Effector CD4-positive, alpha-beta T cell (primary cell): Measurements from ENCODE around the gene ANKS1B.

Experiments
- DNase-seq: peaks from one replicate; pipeline ENCODE4 v3.0.0-alpha.2; 2020

The ANKS1B gene

DNA sequence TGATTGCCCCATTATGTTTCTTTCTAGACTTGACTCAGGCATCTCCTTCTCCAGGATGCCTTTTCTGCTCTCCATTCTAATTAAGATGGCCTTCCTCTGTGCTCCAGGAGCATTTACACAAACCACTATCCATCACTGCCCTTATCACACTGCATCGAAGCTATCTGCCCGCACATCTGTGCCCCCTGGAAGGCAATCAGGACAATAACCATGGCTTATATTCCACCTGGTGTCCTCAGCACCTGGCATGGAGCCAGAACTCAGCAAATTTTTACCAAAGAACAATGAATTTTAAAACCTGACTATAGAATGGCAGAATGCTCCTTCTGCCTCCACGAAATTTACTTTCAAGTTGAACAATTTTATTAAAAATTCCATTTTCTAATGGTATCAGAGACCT is 873.9 kb downstream of the ANKS1B start:
- no peak for DNase-seq

DNA sequence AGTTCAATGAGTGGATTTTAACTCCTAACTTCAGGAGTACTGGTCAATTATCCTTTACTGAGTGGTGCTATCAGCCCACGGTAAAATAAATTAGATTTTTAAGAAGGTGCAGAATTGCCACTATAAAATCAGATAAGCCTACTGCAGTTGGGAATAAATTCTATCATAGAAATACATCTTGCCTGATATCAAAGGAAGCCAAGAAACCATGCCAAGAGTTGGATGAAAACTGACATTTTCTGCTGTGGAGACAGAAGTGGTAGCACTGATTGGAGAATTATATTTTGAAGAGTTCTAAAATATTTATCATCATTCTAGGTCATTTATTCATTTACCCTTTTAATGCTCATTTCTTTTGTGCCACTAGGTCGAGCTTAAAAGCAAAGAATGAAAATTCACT is 874.5 kb downstream of the ANKS1B start:
- DNase-seq: no peak

GRCh38 chr12:99108924-99109323 is 875.8 kb downstream of the ANKS1B start:
- no peak for DNase-seq

GRCh38 chr12:99099786-99100185 is 885.0 kb downstream of the ANKS1B start:
- no peak for DNase-seq

- no peak for DNase-seq
These were observed 887.6 kb downstream of the ANKS1B start for GRCh38 chr12:99097171-99097570.

DNA sequence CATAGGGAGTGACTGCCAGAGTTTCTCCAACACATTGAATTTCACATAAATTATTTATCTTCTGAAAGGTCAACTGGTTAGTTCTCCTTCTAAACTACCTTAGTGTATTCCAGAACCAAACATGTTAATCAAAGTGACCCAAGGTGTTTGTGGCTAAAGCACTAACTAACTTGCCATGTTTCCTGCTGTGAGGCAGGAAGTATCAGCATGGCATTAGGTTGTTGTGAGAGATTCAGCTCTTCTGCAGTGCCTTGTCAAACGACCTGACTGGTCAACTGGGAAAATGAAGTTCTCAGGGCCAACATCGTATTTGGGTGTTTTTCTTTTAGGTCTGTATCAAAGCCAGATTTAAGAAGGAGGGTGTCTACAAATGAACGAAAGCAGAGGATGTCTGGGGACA is 891.6 kb downstream of the ANKS1B start:
- DNase-seq: no peak

GRCh38 chr12:99092100-99092851 is 892.5 kb downstream of the ANKS1B start:
- no peak for DNase-seq

DNA sequence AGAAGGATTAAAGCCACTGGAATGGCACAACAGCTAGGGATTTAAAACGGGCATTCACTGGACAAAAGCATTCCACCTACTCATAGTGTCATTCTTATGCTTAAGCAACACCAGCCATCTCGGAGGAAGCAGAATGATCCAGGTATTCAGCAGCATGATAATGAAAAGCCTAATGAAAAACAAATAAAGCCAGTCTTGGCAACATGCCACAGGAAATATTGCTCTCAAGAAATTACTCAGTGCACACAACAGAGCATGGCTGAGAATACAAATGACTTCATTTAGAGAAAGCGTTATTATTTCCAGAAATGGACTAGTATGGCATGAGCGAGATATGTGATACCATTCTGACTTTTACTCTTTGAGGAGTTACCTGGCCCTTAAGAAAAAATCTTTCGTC is 897.5 kb downstream of the ANKS1B start:
- DNase-seq: no peak

- DNase-seq: no peak
These were observed 904.9 kb downstream of the ANKS1B start for GRCh38 chr12:99079811-99080210.

- DNase-seq: no peak
These were observed 915.6 kb downstream of the ANKS1B start for GRCh38 chr12:99068993-99069747.

DNA sequence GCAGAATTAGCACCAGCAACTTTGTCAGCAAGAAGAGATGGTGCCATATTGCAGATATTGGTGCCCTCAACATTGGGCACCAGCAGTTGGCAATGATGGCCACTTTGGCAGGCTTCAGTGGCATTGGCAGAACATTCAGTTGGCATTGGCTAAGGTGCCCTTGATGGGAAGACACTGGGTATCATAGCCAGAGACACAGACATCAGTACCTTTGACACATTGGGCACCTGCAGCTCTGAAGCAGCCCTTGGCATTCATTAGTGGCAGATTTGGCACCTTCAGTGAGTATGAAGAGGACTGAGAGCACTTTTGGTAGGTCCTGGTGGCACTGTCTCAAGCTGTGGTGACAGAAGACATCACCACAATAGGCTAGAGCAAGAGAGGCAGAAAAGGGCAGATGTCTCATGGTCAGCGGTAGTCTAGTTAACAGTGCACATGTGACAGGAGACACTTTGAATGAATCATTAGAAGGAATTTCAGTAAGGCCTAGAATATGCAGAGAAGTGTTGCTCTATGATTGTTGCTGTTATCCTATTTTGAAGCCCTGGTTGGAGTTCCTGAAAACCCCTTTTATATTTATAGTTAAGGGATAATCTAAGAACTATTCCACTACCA is 917.5 kb downstream of the ANKS1B start:
- DNase-seq: no peak

DNA sequence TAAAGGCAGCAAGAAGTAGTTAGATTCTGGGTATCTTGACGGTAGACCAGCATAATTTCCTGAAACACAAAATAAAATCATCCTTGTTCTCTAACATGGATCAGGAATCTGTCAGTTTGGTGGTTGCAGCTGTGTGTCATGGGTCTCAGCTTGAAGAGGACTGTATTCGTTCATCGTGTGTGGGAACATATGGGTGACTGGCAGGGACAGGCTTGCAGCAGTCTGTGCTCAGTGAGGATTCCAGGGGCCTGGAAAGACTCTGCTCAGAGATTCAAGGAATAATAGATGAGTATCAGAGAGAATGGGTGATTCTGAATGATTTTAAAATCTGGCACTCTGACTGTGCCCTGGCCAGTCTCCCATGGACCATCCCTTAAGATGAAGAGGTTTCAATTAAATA is 918.0 kb downstream of the ANKS1B start:
- no peak for DNase-seq

GRCh38 chr12:99063182-99063581 is 921.6 kb downstream of the ANKS1B start:
- DNase-seq: no peak

DNA sequence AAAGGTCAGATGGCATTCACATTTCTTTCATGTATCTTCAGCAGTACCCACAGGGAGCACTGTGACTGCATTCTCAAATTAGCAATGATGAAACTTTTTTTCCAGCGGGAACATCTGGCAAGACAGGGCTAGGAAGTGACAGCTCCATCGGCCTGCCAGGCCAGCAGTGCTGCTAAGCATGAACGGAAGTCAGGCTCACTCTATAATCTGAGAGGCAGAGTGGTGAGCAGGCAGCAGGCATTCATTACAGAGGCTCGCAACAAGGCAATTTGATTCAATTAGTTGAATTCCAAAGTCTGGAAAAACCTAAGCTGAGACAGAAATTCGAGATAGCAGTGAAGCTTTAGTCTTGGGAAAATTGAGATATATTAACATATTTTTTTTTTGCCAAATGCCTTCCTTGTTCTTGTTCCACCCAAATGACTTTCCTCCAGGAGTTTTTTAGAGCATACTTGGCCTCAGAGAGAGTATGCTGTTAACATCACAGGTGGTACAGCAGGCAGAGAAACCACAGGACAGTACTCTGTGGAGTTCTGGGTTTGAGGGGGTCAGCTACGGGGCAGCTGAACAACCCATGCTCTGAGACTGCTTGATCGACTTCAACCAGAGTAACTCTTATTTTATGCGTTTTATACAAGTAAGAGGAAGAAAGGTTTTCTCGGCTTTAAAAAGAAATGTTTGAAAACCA is 924.8 kb downstream of the ANKS1B start:
- no peak for DNase-seq

DNA sequence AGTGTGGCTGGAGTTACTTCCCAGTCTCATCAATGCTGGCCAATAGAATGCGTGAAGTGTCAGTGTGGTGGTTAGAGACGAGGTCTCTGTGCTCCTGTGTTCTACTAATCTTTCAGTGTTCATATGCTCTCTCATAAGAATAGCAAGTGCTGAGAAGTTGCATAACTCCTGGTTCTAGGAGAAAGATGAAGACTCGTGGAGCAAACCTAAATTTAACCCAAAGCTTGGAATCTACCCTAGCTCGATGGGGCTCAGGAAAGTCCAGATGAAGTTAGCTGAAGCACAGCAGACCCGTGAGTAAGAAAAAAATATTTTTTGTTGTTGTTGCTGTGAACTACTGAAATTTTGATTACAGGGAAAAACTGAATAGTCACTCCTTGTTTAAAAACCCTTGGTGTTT is 927.1 kb downstream of the ANKS1B start:
- no peak for DNase-seq

DNA sequence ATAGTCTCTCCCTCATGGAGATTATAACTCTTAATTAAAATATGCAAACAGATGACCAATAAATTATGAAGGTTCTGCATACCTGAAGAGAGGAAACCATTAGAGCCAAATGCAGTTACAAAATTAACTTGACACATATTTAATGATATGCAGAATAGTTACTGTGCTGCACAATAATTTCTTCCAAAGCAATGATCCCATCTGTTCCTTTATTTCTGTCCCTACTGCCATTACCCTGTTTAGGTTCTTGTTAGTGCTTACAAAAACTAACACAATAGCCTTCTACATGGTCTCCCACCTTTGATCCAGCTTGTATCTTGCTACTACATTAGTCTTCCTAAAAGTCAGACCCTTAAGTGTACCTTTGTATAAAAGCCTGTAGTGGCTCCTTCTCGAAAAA is 928.5 kb downstream of the ANKS1B start:
- DNase-seq: no peak

GRCh38 chr12:99055299-99055698 is 929.4 kb downstream of the ANKS1B start:
- DNase-seq: no peak

DNA sequence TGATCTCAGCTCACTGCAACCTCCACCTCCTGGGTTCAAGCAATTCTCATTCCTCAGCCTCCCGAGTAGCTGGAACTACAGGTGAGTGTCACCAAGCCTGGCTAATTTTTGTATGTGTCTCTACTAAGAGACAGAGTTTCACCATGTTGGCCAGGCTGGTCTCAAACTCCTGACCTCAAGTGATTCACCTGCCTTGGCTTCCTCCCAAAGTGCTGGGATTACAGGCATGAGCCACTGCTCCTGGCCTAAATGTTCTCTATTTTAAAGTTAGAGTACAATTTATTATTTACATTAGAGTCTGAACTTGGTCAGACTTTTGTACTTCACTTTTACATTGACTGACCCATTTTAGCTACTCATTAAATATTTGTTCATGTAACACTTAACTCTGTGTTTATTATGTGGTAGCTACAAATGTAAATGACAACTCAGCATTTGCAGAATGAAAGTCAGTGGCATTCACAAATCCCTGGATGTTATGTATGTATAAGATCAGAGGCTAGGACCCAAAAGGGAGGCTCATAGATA is 930.1 kb downstream of the ANKS1B start:
- no peak for DNase-seq

DNA sequence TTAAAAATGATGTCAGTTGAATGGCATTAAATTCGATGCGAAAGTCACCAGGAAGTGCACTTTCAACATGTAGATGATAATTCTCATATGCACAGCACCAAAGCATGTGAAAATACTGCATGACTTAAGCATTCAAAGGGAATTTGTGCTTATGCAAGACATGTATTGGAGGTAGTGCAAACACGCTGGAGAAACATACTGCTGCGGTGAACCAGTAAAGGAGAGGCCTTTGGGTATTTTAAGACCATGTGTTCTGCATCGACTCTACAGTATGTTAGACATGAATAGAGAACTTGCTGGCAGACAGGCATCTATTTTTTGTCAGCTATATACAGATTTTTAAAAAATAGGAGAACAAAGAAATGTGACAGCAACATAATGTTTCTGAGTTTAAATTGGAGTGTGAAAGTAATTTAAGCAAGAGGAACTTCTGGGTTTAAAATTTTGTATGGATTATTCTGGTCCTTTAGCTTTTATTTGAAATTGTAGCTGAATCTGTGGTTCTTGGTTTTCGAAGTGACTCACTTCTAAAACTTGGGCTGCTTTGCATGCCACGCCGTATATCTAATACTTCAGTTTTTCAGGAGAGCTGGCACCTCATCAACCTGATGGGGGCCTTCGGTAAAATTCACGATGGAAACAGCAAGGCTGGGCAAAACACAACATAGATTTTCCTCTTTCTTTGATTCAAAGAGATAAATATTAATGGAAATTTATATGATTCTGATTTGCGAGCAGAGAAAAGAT is 930.9 kb downstream of the ANKS1B start:
- no peak for DNase-seq

- DNase-seq: no peak
These were observed 935.0 kb downstream of the ANKS1B start for GRCh38 chr12:99049774-99050173.

DNA sequence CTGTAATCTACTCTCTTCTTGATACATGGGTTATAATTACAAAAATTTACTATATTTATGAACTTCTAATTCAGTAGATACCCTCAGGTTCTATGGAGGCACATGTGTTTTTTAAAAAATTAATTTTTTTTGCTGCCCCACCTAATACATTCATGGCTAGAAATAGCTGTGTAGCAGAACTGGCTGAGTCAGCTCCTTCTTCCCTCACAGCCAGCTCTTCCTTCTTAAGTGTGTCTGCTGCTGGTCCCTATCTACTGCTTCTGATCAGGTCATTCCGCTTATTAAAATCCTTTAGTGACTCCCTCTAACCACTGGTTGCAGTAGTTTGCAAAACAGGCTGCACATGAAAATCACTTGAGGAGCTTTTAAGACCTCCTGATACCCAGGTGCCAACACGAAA is 939.6 kb downstream of the ANKS1B start:
- no peak for DNase-seq

DNA sequence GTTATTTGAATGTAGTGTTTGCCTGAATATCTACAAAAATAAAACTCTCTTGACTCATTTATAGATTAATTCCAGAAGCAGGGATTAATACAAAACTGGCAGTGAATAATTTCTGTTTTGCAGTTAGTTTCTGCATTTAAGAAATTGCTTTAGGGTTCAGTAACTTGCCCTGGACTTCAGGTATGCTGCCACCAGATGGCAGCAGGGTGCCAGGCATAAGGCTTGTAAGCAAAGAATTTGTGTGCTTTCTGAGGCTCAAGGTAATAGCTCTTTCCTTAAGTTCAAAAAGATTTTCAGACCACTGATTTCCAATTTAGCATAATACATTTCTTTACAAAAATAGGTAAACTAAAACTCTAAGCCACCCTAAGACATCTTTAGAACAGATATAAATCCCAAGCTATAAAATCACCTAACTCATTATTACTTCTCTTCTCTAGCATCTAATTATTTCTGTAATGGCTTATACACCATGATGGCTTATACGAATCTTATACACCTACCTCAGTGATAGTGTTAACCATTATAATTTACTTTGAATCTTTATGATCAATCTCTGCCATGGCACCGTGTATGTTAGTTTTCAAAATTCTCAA is 941.3 kb downstream of the ANKS1B start:
- peak; percentile 3 for DNase-seq
